IPS DF 6.9 (cell line): ENCODE results near the gene CDC20.
A peak's percentile ranks its signal among the peaks of the same experiment; 100 is the strongest.

Experiments
- DNase-seq: peaks from one replicate; pipeline ENCODE4 v3.0.0-alpha.2; 2013; ENCODE audit warnings: low read depth, low spot score
- H3K27ac ChIP-seq: one replicate; pipeline ENCODE4 v1.5.1; 2013; ENCODE audit warnings: low read length, control low read depth
- H3K27me3 ChIP-seq: 2 replicates; pipeline ENCODE4 v1.6.1; 2013; ENCODE audit warnings: mild to moderate bottlenecking, low read length; ENCODE audit not compliant: control insufficient read depth, insufficient read depth
- H3K36me3 ChIP-seq: 2 replicates; pipeline ENCODE4 v1.6.1; 2013; ENCODE audit warnings: low read length; ENCODE audit not compliant: control insufficient read depth, insufficient read depth
- H3K4me1 ChIP-seq: 2 replicates; pipeline ENCODE4 v1.6.1; 2013; ENCODE audit warnings: low read length; ENCODE audit not compliant: control insufficient read depth, insufficient read depth
- H3K4me3 ChIP-seq: 2 replicates; pipeline ENCODE4 v1.5.1; 2013; ENCODE audit warnings: mild to moderate bottlenecking, low read length
- H3K9me3 ChIP-seq: 2 replicates; pipeline ENCODE4 v1.6.1; 2013; ENCODE audit warnings: low read length, inconsistent platforms; ENCODE audit not compliant: control insufficient read depth, insufficient read depth
- WGBS: extraction: QIAGEN DNeasy Blood & Tissue Kit; methylation state at CpG from one replicate; pipeline ENCODE4 v1.1.7; 2013; ENCODE audit warnings: mixed read lengths, missing lambda C conversion rate; ENCODE audit not compliant: insufficient read length, insufficient coverage; 5-methylcytosine and 5-hydroxymethylcytosine counted together

CDC20 gene

GRCh38 chr1:43358121-43358745, 548 bp upstream of the CDC20 start:
- DNase-seq, result no peak
- H3K9me3 ChIP-seq, result no peaks in the 10 kb centered on the region
- peaks cover 22% of the 10 kb centered on the region for H3K36me3 ChIP-seq
- peaks cover 6% of the 10 kb centered on the region; the same call in 1 of the 2 replicates for H3K4me1 ChIP-seq
- WGBS, result no CpG with 5 or more reads among the region's 33 CpGs
- H3K27ac ChIP-seq, result no peak overlapping the region
- H3K4me3 ChIP-seq, result peak overlapping the region; percentile 60; the same call in 1 of the 2 replicates
- H3K27me3 ChIP-seq, result no peaks in the 10 kb centered on the region

GRCh38 chr1:43359696-43360095, 915 bp downstream of the CDC20 start:
- no CpG with 5 or more reads among the region's 11 CpGs for WGBS
- H3K27ac ChIP-seq, result no peak overlapping the region
- H3K4me1 ChIP-seq, result peaks cover 6% of the 10 kb centered on the region; the same call in 1 of the 2 replicates
- no peak for DNase-seq
- H3K4me3 ChIP-seq, result peak overlapping the region; percentile 82; the same call in 1 of the 2 replicates
- peaks cover 32% of the 10 kb centered on the region for H3K36me3 ChIP-seq
- H3K27me3 ChIP-seq, result no peaks in the 10 kb centered on the region
- H3K9me3 ChIP-seq, result no peaks in the 10 kb centered on the region

DNA sequence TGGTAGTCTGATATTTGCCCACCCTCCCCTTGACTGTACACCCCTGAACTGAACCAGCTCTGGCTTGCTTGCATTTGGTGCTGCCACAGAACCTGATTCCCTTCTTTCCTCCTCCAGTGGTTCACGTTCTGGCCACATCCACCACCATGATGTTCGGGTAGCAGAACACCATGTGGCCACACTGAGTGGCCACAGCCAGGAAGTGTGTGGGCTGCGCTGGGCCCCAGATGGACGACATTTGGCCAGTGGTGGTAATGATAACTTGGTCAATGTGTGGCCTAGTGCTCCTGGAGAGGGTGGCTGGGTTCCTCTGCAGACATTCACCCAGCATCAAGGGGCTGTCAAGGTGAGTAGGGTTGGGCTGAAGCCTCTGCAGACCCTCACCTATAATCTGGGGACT, 1.8 kb downstream of the CDC20 start:
- H3K9me3 ChIP-seq, result no peaks in the 10 kb centered on the region
- no peak overlapping the region for H3K27ac ChIP-seq
- no peak for DNase-seq
- WGBS, result no CpG with 5 or more reads among the region's 4 CpGs
- H3K4me3 ChIP-seq, result no peak overlapping the region
- H3K4me1 ChIP-seq, result peaks cover 6% of the 10 kb centered on the region; the same call in 1 of the 2 replicates
- no peaks in the 10 kb centered on the region for H3K27me3 ChIP-seq
- H3K36me3 ChIP-seq, result peaks cover 32% of the 10 kb centered on the region

GRCh38 chr1:43363283-43363934, 4.6 kb downstream of the CDC20 start:
- Histone ChIP-seq H3K4me3 (no peak overlapping the region), H3K4me1 (peaks cover 7% of the 10 kb centered on the region; the same call in 1 of the 2 replicates), H3K9me3 (no peaks in the 10 kb centered on the region), H3K27ac (no peak overlapping the region), H3K36me3 (peaks cover 32% of the 10 kb centered on the region), H3K27me3 (no peaks in the 10 kb centered on the region)
- DNase-seq, result no peak
- WGBS, result no CpG with 5 or more reads among the region's 9 CpGs

DNA sequence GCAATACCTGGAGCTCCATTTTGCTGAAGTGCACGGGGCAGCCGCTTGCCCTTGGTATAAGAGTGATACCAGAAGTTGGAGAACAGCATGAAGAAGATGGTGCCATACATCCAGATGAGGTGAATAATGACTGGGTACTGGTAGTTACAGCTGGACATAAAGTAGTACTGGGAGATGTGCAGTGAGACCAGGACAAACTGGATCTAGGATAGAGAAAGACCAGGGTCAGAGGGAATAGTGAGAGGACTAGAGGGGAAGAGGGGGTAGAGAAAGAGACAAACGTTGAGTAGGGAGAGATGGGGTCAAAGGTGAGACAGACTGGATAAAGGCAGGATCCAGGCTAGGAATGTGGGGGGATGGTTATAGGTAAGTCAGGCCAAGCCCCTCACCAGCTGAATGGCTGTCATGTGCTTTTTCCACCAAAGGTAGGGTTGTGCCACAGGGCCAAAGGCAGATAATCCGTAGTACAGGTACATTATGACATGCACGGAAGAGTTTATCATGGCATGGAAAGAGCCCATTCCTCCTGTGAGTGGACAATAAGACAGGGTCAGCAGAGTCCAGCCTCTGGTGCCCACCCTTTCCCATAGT, 5.2 kb downstream of the CDC20 start:
- WGBS, result no CpG with 5 or more reads among the region's 5 CpGs
- H3K4me3 ChIP-seq, result no peak overlapping the region
- H3K36me3 ChIP-seq, result peaks cover 32% of the 10 kb centered on the region
- no peak for DNase-seq
- peaks cover 9% of the 10 kb centered on the region; the same call in 1 of the 2 replicates for H3K4me1 ChIP-seq
- H3K27me3 ChIP-seq, result no peaks in the 10 kb centered on the region
- H3K9me3 ChIP-seq, result no peaks in the 10 kb centered on the region
- H3K27ac ChIP-seq, result no peak overlapping the region

GRCh38 chr1:43365678-43366077, 6.9 kb downstream of the CDC20 start:
- H3K36me3 ChIP-seq, result peaks cover 24% of the 10 kb centered on the region
- H3K27me3 ChIP-seq, result no peaks in the 10 kb centered on the region
- H3K9me3 ChIP-seq, result no peaks in the 10 kb centered on the region
- H3K4me1 ChIP-seq, result peaks cover 5% of the 10 kb centered on the region; the same call in 1 of the 2 replicates
- no peak overlapping the region for H3K4me3 ChIP-seq
- no peak for DNase-seq
- no peak overlapping the region for H3K27ac ChIP-seq
- WGBS, result no CpG with 5 or more reads among the region's 2 CpGs

- H3K27ac ChIP-seq, result no peak overlapping the region
- no CpG with 5 or more reads among the region's 11 CpGs for whole genome bisulfite sequencing
- H3K4me1 ChIP-seq, result peaks cover 5% of the 10 kb centered on the region; the same call in 1 of the 2 replicates
- H3K9me3 ChIP-seq, result no peaks in the 10 kb centered on the region
- H3K27me3 ChIP-seq, result no peaks in the 10 kb centered on the region
- no peak for DNase-seq
- peaks cover 19% of the 10 kb centered on the region for H3K36me3 ChIP-seq
- no peak overlapping the region; the same call in 1 of the 2 replicates for H3K4me3 ChIP-seq
Observed at GRCh38 chr1:43366179-43366578, 7.4 kb downstream of the CDC20 start.

DNA sequence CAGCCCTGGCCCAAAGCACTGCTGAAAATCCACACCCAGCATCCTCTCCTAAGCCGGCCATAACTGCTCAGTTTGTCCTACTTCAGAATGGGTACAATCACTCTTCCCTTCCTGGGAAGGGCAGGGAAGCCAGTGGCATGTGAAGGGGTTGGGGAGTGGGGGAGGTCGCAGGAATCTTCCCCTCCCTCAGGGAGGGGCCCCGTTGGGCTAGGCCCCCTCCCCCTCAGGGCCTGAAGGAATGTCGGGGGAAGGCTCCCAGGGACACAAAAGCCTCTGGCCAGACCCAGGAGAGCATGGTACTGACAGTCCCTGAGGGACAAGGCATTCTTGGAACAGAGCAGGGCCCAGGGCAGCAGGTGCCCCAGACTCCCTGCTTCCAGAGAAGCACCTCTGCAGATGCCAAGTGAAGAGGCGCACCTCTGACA, 7.8 kb downstream of the CDC20 start:
- peak overlapping the region; percentile 53; the same call in 1 of the 2 replicates for H3K4me3 ChIP-seq
- WGBS, result no CpG with 5 or more reads among the region's 5 CpGs
- H3K36me3 ChIP-seq, result peaks cover 14% of the 10 kb centered on the region
- peaks cover 5% of the 10 kb centered on the region; the same call in 1 of the 2 replicates for H3K4me1 ChIP-seq
- H3K27me3 ChIP-seq, result no peaks in the 10 kb centered on the region
- no peak overlapping the region for H3K27ac ChIP-seq
- no peak for DNase-seq
- no peaks in the 10 kb centered on the region for H3K9me3 ChIP-seq

DNA sequence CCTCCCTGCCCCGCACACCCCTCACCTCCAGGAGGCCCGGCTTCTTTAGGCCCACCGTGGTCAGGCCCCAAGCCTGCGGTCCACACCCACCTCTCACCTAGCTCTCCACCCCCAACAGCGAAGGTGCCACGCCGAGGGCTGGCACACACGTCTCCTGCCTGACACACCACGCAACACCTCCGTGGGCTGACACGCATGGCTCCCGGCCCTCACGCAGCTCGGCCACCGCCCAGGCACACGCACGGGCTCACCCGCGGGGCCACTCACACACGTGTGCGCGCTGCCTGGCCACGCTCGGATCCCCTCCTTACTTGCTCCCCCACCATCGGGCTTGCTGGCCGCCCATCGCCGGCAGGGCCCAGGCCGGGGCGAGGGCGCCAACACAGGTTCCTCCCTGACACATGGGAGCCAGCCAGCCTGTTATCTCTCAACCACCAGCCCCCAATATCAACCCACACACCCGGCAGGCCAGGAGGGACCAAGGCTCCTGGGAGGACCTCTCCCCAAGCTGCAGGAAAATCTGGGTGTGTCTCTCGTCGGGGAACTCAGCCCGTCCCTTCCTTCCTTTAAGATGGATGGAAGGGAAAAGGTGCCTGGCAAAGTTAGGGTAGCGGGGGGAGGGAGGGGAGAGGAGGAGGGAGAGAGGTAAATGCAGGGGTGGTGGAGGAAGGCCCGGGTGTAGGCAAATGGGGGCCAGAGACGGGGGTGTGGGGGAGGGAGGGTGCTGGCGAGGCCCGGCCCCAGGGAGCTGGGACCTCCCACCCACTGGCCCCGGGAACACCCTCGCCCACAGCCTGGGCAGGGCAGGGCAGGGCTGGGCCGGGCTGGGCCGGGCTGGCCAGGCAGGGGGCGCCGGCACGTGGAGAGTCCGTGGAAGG, 8.5 kb downstream of the CDC20 start:
- no peak overlapping the region for H3K27ac ChIP-seq
- H3K4me1 ChIP-seq, result peaks cover 5% of the 10 kb centered on the region; the same call in 1 of the 2 replicates
- peaks cover 11% of the 10 kb centered on the region; the same call in 1 of the 2 replicates for H3K36me3 ChIP-seq
- H3K27me3 ChIP-seq, result no peaks in the 10 kb centered on the region
- H3K4me3 ChIP-seq, result peak overlapping the region; percentile 53; the same call in 1 of the 2 replicates
- DNase-seq, result no peak
- WGBS, result no CpG with 5 or more reads among the region's 48 CpGs
- H3K9me3 ChIP-seq, result no peaks in the 10 kb centered on the region
